NCI-H226 (cell line): ENCODE data around the gene RPL37A.
A peak's percentile ranks its signal among the peaks of the same experiment; 100 is the strongest.

Experiments
- DNase-seq: peaks from one replicate; pipeline ENCODE4 v3.0.0-alpha.2; 2015

The RPL37A gene

DNA sequence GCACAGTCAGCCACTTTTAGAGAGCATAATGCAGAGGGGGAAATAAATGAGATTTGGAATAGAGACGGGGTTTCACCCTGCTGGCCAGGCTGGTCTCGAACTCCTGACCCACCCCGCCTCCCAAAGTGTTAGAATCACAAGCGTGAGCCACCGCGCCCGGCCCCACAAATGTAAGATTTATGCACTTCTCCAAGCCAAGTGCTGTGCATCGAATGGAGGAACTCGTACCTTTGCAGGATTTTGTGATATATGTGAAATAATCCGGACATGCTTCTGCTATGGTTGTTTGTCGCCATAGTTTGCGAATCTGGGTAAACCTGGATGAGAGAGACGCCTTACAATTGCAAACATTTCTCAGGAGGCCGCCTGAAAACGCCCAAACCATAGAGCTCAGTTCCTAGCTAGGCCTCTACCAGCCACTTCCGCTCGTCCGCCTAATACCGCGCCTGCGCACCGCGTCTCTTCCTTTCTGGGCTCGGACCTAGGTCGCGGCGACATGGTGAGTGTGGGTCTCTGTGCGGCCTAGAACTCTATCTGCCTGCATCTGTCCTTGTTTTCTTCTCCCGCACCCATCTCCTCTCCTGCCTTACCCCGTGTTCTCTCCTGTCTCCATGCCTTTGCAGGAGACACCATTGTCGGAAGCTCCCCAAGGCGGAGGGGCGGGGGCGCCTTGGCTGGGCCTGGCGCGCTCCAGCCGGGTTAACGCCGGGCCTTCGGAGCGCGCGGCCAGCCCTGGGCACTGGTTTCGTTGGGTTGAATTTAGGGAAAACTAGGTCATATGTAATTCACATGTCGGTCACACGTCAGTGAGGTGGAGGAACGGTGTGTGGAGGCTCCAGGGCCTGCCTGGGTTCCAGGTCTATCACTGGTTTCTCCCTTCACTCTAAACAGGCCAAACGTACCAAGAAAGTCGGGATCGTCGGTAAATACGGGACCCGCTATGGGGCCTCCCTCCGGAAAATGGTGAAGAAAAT is at the start of gene RPL37A:
RPL37A (plus strand) TSS at position 466 of the 974 bp plus-strand sequence; CDS start at position 497, 31 bp downstream.
- peak; percentile 72 for DNase-seq

DNA sequence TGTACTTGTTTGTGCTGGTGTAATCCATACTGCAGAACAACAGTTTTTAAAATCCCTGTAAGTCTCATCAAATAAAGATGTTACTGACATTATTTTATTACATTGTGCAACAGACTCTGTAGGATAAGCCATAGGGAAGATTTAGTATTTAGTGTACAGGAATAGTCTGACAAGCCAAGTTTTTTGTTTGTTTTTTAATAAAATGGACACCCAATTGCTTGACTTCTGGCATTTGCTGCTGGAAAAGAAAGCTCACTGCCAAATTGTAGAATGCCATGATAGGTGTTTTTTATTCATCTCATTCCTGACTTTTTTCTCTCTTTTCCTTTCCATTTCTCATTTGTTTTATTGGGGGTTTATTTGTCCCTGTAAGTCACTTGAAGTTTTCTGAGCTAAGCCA is 48.3 kb upstream of the RPL37A start:
- no peak for DNase-seq

DNA sequence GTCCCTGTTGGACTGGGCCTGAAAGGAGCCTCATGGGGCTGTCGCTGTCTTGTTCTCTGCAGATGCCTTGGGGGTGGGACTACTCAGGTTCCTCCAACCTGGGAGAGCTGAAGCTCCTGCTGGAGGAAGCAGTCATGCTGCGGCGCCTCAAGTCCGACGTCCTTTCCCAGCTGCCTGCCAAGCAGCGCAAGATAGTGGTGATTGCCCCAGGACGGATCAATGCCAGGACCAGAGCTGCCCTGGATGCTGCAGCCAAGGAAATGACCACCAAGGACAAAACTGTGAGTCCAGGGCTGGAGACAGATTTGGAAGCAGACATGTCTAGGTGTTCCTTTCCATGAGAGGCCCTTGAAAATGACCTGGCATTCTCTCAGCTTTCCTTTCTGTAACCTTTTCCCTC is 47.9 kb upstream of the RPL37A start:
- no peak for DNase-seq

DNA sequence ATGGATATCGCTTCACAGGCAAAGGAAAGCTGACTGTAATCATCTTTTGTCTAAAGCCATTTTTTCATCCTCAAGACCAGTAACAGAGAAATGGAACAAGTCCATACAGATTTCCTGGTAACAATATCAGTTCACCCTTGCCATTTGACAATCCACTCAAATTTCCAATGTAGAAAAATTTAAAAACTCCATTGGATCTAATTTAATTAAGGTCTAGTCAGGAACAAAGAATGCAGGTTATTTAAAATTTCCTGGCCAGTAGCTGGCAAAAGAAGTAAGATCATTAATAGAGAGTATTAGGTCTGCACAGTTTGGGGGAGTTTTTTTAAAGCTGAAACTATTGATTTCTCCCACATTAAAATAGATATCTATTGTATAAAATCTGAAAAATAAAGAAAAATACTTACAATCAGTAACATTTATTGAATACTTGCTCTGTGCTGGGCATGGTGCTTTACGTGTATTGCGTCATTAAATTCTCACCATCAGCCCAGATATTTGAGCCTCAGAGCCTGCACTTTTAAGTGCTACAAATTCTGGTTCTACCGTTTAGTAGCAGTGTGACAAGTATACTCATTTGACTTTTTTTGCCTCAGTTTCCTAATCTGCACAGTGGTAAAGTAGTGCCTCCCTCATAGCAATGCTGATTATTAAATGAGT is 44.6 kb upstream of the RPL37A start:
- no peak for DNase-seq

DNA sequence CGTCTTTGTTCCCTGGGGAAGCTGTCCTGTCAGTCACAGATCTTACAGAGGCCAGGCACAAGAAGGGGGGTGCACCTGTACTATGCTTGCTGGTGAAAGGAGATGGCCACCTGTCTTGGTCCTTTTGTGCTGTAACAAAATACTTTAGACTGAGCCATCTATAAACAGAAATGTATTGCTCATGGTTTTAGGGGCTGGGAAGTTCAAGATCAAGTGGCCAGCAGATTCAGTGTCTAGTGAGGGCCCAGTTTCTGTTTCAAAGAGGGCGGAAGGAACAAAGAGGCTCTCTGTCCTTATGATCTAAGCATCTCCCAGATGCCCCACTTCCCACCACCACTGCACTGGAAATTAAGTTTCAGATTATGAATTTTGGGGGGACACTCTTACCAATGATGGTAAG is 35.5 kb upstream of the RPL37A start:
- DNase-seq: no peak

DNA sequence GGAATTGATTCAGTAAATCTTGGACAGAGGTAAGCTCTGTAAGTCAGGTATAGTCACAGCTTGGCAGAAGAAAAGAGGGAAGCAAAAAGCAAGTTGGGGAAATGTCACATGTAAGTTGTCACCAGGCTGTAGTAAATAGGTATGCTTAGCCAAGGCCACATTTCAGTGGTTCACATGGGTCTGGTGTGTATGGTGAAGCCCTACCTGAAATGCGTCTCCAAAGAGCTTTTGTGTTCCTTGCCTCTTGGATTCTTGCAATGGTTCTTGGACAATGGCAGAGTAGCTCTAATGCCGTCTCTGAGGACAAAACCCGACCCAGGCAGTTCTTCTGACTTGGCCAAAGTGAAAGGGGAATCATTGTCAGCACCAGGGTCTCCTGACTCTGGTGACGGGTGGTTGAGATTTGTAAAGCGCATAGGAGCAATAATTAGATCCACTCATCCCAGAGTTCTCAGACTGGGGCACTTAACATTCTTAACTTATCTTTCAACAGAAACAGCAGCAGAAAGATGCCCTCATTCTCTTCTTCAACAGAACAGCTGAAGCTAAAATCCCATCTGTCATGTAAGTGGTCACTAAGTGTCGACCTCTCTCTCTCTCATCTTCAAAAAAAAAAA is 34.4 kb upstream of the RPL37A start:
- no peak for DNase-seq

DNA sequence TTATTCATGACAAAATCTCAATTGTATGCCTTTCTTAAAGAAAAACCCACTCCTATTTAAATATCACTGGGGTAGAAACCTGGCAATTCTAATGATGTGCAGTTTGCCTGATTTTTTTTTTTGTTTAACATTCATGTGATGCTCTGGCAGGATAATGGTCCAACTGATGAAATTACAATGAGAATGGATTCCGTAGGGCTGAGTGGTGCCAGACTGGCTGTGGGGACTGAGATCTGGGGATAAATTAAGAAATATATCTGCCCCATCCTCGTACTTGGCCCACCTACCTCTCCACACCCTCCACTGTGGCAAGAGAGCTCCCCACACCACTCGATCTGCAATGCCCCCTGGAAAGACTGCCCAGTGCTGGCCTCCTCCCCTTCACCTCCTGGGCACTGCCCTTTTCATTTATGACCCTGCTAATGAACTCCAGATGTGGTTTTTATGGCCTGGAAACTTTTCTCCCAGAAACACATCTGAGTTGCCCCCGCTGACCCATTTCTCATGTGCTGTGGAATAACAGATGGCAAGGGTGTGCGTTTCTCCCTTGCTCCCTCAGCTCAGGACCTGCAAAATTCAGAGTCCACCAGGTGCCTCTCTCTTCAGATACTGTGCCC is 33.0 kb upstream of the RPL37A start:
- no peak for DNase-seq

DNA sequence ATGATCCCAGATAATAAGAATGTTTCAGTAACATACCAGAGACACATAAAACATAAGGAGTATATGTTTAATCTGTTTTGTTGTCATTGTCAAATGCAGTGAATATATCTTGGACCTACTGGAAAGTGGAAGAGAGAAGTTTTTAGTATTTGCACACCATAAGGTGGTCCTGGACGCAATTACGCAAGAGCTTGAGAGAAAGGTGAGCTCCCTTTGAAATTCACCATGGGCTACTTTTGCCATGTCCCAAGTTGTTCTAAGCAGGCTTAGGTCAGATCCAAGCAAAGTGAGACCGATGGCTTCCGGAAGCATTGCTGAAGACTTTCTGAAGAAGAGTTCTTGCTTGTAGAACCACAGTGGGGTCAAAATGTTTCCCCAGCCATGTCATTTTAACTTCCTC is 30.8 kb upstream of the RPL37A start:
- DNase-seq: no peak

DNA sequence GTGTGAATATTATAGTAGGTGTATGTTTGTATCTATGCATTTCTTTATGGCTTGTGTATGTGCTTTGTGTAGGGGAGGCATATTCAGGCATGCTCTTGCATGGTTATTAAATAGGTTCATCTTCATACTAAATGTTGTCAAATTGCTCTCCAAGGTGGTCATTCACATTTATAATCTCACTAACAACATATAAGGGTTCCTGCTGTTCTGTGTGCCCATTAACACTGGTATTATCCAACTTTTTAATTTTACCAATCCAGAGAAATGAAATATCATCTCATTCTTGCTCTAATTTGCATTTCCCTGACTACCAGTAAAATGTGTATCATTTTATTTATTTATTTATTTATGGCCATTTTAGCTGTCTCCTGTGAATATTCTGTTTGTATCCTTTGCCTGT is 29.0 kb upstream of the RPL37A start:
- no peak for DNase-seq

DNA sequence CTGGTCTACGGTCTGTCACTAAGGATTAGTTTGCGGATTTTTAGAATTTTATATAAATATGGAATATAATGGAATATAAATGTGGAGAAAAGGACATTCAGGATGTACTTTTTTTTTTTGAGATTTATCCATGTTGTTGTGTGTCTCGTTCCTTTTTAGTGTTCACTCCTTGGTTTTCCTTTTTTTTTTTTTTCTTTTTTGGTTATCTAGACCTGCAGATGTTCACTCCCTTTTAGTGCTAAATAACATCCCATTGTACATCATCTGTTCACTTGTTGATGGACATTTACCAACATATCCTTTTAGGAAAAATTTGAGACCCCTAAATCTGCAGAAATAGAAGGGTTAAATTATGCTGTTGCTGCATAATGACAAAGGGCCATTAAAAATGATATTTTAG is 25.5 kb upstream of the RPL37A start:
- DNase-seq: no peak

DNA sequence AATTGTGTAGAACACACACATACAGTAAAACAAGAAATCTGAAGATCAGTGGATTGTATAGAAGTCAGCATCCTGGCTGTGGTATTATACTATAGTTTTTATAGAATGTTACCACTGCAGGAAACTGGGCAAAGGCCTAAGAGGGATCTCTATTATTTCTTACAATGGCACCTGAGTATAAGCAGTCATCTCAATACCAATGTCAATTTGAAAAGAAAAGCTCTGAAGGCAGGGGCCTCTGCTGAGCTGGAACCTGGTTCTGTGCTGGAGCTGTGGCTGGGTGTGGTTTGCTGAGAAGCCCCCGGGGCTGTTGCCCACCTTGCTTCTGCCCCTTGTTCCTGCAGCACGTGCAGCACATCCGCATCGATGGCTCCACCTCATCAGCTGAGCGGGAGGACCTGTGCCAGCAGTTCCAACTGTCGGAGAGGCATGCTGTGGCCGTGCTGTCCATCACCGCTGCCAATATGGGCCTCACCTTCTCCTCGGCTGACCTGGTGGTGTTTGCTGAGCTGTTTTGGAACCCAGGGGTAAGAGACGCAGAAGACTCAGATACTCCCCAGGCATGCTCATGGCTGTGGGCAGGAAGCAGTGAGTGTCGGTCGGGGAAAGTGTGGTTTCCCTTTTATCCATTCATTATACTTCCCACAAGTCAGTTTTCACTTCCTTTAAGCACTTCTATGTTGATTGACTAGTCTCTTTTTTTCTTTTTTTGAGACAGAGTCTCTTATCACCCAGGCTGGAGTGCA is 23.5 kb upstream of the RPL37A start:
- DNase-seq: no peak

DNA sequence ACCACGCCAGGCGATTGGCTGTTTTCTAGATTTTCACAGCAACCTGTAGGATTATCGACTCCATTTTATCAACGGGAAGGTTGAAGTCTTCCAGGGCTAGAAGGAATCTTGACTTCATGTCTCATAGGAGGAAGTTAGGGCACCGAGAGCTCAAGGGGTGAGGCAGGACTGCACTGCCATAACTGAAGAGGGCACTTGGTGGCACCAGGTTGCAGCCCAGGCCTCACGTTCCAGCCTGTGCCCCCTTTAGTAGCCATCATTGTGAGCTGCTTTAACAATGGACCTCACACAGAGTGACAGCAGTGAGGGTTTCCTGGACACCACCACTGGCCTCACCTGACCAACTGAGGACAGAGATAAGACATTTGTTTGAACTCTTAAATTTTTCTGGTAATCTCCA is 22.9 kb upstream of the RPL37A start:
- no peak for DNase-seq

DNA sequence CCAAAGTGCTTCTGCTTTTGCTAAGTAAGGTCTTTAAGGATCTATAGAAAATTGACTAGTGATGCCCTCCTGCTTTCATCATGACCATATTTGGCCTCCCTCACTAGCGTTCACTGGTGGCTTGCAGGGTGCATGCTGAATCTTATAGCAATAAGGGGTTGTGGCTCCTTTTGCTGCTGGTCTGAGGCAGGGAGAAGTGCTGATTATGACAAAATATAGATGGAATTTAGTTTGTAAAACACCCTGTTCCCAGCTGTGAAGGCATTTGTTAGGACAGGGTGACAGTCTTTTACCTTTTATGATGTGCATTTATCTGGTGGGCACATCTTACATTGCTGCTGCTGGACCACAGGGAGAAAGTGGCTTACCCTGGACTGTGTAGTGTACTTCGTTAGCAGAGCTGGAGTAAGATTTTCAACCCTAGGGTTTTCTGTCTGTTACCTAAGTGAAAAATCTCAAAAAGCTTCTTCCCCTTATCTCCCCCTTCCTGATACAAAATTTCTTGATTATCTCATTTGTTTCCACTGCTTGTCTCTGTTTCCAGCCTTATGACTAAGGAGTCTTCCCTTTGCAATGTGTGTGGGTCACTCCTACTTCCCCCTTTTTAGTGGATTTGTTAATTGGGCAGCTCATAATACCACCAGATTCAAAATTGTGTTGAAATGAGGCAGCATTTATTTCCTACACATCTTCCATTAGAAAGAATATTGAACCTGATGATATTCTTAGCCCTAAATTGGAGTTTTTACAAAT is 21.2 kb upstream of the RPL37A start:
- DNase-seq: peak; percentile 11

DNA sequence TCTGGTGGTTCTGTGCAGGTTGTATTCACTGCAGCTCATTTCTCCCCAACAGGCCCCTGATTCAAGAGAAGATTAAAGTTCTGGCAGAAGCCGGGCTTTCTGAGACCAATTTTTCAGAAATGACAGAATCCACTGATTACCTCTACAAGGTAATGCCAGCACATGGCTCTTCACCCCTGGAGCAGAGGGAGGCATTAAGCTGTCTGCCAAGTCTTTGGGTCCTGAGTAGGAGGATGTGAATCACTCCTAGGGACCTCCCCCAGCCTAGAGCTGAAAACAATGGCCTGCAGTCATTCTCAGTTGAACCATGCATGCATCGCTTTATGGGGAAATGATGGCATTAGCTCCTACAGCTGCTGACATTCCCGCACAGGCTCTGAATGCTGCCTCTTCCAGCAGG is 20.5 kb upstream of the RPL37A start:
- DNase-seq: peak; percentile 71

DNA sequence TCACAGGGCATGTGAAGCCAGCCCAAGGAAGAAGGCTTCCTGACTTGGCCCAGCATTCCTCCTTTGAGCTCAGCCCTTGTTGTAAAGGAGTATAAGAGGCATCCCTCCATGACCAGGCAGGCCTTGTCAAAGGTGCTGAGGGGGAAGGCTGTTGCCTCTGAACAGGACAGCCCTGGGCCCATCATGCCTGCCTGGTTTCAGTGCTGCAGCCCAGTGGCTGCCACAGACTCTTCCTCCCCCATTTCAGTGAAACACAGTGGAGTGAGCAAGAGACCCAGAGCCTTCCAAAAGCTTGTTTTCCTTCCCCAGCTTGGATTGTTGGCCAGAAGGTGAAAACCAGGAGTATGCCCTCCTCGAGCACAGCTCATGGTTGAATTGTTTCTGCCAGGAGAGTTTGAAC is 19.9 kb upstream of the RPL37A start:
- DNase-seq: no peak

DNA sequence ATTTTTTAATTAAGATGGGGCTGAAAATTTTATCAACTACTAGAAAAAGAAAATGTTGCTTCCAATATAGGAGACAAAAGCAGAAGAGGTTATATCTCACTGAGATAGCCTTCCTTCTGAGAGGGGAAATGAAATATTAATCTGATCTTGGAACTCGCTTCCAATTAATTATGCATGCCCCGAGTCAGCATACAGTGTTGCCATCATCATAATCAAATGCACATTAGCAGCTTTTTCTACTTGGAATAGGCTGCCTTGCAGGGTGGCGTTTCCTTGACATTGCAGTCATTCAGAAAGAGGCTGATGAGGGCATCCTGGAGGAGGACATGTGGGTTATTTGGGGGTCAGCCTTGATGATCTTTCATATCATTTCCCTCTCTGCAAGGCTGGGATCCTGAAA is 18.4 kb upstream of the RPL37A start:
- no peak for DNase-seq

DNA sequence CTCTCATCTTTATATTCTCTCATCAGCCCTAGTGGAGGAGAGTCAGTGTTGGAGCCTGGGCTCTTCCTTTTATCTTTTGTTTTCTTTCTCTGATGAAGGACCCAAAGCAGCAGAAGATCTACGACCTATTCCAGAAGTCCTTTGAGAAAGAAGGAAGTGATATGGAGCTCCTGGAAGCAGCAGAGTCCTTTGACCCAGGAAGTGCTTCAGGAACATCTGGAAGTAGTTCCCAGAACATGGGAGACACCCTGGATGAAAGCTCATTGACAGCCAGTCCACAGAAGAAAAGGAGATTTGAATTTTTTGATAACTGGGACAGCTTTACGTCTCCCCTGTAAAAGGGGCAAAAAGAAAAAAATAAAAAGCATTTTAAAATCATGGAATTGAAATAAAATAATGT is 16.0 kb upstream of the RPL37A start:
- DNase-seq: no peak

DNA sequence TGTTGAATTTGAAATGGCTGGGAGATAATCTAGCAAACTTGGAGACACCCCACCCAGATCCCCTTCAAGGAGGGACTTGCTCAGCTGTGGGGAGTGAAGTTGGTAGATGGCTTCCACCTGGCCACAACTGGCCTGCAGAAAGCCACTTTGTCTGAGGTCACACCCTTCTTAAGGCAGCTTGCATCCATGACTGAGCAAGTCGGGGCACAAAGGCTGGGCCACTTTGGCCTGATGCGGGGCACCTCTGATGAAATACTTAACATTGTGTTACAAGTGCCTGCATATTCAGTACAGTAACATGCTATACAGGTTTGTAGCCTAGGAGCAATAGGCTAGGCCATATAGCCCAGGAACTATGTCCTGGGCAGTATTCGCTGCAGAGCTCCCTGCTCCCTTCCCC is 13.4 kb upstream of the RPL37A start:
- DNase-seq: no peak

DNA sequence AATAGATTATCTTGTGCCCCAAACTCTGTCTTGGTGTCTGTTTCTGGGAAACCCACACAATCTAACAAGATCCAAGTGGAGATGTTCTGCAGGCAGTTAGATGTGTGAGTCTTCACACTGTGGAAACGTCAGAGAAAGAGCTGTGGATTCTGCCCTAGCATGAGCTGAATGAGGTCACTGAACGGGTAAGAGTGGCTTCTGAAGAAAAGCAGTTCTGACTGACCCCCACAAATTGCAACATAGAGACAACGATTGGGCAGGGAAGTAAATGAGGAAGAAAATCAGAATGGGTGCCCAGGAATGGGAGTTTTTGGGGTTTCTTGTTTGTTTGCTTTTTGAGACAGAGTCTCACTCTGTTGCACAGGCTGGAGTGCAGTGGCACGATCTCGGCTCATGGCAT is 12.9 kb upstream of the RPL37A start:
- no peak for DNase-seq

DNA sequence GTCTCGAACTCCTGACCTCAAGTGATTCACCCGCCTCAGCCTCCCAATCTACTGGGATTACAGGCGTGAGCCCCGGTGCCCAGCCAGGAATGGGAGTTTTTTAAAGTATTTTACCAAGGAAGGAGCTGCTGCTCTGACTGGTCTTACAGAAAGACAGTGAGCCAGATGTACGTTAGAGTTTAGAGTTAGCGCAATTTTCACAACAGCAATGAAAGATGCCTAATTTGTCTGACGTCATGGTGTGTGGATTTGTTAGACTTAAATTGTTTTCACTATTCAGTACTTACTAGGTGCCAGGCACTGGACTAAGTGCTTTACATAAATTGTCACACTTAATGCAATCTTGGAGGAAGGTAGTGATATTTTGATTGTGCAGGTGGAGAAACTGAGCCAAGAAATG is 12.4 kb upstream of the RPL37A start:
- no peak for DNase-seq

DNA sequence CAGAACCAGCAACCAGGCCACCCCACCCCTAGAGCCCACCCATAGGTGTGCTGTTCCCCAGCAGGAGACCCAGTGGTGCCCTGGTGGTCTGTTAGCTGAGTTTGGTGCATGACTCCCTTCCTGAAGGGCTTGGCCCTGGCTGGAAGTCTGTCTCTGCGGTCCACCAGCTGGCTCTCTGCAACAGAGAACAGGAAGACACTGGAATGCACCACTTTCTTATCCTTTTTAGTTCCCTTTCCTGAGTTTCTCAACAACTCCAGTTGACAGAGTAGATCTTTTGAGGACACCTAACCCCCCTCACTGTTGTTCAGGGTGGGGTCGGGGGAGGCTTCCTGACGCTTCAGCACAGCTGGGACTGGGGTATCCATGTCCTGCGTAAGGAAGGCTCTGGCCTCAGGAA is 11.9 kb upstream of the RPL37A start:
- DNase-seq: no peak

DNA sequence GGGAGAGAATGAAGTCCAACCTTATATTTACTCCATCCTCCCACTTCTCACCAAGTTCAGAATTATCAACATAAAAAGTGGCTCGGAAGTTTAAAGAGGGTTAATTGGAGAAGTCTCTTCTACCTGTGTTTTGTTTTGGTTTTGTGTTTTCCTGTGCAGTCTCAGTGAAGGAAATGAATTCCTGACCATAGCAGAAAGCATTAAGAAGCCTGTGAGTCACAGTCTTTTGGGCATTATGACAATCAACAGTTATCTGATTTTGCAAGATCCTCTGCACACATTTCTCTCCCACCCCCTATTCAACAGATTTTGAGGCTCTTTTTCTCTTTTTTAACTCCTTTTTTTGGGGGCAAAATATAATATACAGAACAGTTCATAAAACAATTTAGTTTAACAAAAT is 8.6 kb upstream of the RPL37A start:
- peak; percentile 17 for DNase-seq
